ENCODE measurements around the gene SFXN5.
"Not testable (repeated sequence)": the region's sequence is repeated elsewhere in the genome, so short reads cannot be mapped to it uniquely, and the experiment has no call there.

Gene SFXN5

DNA sequence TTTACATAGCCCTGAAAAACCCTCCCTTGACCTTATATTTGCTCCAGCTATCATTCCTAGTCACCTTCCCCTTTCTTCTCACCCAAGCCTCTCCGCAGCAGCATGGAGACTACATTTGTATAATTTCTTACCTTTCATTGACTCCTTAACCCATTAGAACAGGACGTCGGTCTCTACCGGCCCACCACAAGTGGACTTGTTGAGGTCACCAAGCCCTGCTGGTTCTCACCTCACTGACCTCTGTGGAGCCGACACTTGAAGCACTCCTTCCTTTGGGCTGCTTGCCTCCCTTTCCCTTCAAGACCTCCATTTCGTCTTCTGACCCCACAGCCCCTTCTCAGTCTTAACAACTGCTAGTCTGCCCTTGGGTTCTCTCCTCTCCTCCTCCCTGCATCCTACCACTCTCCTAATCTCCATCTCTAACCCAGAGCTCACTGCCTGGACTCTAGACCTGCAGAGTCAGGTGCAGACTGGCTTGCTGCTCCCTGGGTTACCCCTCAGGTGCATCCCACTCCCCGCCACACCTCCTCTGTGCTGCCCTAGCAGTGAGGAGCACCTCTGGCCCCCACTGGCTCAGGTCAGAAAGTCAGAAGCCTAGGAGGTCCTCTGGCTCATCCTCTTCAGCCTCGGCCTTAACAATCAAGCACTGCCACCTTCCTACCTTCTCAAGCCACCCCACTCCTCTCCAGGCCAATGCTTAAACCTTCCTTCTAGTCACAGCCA, 5.3 kb upstream of the SFXN5 start:
- DNase-seq, result no peak

DNA sequence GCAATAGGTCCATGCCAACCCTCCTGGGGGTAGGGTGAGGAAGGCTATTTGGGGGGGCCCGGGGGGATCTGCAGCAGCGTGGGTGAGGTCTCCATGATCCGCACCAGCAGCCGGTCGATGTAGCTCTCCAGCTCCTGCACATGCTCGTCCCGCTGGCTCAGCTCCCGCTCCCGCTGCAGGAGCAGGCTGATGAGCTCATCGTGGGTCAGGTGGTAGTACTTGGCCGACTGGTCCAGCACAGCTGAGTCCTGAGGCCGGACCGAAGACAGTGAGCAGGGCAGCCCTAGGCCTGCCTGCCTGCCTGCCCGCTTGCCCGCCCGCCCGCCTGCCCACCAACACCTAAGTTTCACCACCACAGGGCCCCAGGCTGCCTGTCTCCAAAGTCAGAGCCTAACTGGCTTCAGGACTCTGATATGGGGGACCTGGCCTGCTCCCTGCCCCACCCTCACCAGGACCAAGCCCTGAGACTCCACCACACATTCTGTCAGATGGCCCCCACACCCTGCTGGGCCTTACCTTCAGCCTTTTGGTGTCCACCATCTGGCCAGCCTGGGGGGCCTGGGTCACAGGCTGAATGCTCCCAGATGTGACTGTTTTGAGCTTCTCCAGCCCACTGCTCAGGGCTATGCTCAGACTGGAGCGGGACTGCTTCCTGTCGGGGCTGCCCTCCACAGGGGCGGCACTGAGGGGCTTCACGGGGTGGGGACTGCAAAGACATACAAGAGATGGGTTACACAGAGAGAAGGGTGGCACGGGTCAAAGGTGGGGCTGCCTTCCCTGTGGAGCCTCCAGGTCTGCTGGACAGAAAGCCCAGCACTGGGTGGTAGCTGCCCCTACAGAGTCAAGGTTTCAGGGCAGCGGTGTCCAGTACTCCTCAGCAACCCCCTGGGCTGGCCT, 4.2 kb upstream of the SFXN5 start:
- DNase-seq, result no peak

DNA sequence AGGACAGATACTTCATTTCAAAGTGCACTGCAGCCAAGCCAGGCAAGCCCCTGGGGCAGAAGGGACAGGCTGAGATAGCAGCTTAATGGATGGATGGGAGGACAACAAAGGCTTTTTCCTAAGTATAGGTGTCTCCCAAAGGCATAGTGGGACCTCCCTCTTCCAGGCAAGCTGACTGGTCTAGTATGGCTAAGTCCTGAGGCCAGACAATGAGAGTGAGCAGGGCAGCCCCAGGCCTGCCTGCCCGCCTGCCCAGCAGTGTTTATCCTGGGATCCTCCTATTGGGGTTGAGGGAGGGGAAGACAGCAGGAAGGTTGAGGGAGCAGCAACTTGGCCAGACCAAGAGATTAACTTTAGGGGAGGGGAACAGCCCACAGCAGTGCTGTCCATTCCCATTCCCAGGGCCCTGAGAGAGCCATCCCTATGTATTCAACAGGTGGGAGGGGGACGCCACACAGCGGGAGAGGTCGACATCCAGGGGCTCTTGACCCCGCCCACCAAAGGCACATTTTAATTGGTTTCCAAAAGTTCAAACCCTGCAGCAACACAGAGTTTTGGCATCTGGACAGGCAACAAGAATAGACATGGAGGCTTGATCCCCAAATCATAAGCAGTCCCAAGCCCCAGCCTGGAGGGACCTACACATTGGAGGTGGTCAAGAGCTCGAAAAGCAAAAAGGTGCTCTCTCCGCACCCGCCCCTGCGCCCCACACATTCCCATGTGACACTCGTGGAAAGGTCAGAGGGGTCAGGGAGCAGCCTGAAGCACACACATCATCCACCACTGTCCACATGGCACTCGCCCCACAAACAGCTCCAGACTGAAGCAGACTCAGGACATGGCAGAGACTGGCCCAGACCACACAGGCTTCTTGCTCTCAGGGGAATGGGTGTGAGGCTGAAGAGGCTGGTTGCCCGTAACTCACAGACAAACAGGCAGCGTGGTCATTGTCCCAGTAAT, 2.9 kb upstream of the SFXN5 start:
- DNase-seq, result no peak

DNA sequence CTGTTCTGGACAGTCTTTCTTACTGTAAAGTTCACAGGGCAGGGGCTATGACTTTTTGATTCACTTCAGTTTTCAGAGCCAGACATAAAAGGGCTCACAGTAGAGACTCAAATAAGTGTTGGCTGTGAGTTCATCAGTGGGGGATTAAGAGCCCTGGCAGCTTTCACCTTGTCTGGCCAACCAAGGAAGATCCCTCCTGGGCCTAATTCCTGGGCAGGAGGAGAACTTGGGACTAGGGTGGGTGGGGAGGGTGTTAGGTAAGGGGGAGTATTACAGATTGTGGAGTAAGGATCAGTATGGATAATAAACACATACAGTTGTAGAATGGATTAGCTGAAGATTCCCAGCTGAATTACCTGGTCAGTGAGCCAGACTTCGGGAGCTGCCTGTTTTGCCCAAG, 904 bp upstream of the SFXN5 start:
- no peak for DNase-seq

DNA sequence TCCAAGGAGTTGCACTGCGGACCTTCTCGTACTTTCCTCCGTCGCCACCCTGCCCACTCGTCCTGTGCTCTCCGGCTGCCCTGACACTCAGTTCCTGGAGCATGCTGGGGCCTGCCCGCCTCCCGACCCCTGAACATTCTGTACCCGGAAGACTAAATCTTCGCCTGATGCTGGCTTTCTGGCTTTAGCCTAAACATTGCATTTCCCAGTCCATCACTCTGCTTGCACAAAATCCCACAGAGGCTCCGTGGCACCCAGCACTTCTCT, 550 bp upstream of the SFXN5 start:
- peak; percentile 20 for DNase-seq

DNA sequence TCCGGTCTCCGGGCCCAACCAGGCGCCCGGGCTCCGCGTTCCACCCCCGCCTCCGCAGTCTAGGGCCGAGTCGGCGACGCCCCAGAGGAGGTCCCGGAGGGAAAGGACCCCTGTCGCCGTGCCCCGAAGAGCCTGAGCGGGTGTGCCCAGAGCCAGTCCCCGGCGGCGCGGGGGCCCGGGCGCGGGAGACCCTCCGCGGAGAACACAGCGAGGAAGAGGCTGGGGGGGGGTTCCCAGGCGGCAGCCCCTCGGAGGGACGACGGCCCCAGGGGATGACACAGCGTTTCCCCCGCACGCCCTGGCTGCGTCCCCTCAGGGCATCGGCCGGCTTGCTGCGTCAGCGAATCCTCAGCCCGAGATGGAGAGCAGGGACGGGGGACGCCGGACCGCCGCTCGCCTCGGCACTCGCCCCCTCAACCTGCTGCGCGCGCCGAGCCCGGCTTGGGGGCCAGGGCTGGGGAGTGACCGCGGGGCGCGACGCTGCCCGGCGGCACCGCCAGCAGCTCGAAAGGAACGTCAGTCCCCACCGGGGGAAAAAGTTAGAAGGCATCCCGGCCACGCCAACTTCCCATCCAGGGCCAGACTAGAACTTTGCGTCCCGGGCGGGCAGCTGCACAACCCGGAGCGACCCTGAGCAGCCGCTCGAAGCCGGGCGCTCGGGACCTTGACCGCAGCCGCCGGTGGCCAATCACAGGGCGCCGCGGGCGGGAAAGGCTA, 711 bp downstream of the SFXN5 start:
- DNase-seq, result no peak

DNA sequence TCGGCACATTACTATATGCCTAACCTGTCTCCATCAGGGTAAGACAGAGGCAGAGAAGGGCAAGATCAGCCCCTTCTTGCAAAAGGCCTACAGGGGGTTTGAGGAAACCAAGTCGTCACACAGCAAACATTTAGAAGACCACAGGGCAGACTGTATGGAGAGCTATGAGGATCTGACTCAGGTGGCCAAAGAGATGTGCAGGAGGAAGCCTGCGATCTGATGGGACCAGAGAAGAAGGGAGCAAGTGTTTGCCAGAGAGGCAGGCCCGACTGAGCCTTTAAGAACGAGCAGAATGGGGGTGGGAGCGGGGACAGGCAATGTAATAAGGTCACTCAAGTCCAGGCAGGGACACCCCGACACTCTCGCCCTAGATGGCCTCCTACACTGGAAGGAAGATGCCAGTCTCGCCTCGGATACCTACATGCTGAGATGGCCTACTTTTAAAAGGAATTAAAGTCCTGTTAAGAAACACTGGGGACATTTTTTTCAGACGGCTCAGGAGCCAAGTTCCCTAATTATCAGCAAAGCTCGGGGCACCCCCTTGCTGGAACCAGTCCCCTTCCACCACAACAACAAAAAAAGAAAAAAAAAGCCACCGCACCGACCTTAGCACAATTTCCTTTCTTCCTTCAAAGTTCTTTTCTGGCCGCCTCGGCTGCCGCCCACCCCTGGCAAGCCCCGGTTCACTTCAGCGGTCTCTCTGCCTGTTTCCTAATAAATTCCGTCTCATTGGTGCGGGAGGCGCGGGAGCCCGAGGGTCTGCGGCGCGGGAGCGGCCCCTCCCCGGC, 1.5 kb downstream of the SFXN5 start:
- DNase-seq, result peak; percentile 31

DNA sequence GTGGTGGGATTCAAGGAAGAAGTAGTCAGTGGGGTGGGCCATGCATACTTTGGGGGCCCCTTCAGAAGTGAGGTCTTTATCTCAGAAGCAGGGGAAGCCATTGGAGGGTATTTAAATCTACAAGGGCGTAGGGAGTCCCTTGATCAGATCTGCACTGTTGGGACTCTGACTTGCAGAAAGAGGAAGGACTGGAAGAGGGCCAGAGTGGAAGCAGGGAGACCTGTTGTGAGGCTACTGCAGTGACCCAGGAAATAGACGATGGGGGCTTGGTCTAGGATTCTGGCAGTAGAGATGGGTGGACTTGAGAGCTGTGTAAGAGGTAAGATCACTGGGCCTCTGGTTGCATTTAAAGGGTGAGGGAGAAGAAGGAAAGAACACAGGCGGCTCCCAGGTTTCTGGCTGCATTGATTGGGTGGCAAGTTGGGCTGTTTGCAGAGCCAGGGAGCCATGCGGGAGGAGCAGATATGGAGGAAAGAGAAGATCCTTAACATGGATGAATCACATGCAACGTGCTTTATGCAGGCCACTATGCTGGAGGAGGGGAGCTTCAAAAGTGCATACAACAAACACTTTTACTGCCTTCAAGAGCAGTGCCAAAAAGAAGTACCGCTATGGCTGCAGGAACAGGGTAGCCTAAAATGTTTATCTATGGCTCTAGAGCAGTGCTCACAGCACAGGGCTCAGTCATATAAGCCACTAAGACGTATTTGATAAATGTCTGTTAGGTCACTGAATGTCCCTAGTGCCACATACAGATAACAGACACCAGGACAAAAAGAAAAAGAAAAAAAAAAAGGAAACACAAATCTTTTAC, 2.3 kb downstream of the SFXN5 start:
- no peak for DNase-seq

DNA sequence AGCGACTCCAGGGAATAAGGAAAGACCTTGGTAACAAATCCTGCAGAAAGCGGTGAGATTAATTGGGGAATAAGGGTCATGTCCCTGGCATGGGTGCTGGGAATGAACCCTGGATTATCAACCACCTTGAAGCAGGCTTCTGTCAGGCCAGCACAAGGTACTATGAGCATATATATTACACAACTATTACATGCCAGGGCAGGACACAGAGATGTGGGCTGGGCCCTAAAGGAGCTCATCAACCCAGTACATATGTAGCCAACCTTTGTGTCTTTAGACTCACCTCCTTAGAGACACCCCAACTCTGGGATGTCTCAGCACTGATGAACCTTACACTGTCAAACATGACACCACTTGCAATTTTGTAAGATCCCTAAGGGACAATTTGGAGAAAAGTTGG, 3.4 kb downstream of the SFXN5 start:
- DNase-seq, result no peak

DNA sequence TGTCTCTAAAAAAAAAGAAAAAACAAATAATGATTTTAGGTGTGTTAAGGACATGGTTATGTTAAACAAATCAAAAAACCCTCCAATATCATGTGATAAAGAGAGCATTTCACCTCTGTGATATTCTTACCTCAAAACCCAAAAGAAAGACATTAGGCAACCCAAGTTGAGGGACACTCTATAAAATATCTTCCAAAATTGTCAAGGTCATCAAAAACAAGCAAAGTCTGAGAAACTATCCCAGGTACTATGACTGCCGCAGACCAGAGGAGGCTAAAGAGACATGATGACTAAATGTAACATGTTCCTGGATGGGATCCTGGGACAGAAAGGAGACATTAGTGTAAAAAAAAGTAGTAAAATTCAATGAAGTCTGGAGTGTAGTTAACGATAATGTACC, 4.5 kb downstream of the SFXN5 start:
- no peak for DNase-seq

DNA sequence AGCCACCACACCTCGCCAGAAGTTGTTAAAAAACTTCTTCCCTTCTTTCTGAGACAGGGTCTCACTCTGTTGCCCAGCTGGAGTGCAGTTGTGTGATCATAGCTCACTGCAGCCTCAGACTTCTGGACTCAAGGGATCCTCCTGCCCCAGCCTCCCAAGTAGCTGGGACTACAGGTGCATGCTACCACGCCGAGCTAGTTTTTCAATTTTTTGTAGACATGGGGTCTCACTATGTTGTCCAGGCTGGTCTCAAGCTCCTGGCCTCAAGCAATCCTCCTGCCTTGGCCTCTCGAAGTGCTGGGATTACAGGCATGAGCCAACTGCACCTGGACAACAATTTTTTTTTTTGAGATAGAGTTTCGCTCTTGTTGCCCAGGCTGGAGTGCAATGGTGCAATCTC, 6.4 kb downstream of the SFXN5 start:
- not testable (repeated sequence) for DNase-seq

DNA sequence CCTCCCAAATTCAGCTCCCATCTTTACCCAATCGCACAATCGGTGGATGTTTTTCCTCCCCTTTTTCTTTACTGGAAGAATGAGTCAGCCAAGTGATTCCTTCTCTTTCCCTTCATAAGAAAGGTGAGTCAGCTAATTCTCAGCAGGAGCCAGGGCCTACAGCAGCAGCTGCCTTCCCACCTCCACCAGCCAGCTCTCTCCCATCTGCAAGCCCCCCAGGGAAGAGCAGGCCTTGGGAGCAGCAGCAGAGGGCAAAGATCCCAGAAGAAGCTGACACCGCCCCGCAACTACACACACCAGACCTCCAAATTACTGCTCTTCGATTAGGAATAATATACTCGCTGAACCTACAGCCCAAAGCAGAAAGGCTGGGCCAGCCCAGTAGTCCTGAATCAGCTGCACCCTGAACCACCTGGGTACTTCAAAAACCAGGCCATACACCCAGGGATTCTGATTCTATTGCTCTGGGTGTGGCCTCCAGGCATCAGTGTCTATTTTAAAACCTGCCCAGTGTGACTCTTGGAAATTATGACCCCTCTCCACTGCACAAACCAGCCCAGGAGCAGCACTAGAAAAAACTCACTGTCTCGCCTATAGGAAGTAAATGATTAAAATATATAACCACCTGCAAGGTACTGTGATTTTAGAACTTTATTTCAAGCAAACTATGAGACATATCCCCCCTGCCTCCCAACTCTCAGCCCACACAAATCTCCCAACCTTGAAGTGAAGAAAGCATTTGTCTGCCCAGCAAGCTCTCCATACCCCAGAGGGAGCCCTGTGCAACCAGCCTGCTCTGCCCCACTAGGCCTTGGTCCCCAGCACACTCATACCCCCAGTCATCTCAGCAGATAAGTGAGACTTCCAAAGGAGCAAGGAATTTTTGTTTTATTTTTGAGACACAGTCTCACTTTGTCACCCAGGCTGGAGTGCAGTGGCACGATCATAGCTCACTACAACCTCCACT, 7.3 kb downstream of the SFXN5 start:
- no peak for DNase-seq

DNA sequence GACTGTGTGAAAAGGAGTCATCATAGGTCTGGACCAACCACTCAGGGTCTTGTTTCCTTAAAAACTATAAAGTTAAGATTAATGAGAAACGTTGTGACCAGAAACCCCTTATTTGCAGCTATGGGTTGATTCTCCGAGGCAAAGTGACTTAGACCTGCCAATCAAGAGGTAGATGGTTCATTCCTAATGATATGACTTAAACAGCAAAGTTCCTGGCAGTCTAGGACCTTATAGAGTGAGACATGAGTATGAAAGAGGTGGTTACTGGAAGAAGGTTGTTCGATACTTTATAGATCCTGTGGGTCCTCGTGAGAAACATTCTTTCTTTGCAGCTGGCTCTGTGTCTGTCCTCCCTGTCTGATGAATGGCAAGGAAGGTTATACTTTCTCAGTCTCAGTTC, 8.0 kb downstream of the SFXN5 start:
- no peak for DNase-seq

DNA sequence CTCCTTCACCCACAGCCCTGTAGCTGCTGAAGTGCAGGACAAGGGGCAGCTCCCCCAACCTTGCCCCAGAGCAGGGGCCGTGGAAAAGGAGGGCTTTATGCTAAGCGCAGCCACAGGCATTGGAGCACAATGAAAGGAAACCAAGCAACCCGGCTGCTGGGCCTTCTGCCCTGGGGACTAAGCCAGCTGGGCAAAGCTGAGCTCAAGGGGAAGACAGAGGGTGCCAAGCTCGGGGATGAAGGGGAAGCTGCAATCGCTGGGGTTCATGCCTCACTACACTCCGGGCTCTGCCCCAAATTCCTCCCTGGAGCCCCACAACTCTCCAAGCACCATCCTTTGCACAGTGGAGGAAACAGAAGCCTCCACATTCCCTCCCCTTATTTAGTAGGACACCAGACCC, 12.4 kb downstream of the SFXN5 start:
- no peak for DNase-seq

DNA sequence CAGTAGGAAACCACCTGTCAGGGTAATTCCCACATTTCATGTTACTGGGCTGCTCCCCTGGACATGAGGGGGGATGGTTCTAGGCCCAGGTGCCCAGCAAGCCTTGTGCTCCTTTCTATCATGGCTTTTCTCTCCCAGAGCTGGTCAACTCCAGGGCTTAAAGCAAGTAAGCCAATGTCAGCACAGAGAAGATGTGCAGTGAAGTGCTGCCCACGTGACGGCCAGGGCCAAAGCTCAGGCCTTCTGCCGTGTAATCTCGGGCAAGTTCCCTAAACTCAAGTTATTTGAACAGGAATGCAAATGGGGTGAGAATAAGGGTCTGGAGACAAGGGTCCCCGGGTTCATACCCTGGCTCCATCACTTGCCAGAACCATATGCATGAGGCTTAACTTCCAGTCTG, 16.5 kb downstream of the SFXN5 start:
- DNase-seq, result no peak

DNA sequence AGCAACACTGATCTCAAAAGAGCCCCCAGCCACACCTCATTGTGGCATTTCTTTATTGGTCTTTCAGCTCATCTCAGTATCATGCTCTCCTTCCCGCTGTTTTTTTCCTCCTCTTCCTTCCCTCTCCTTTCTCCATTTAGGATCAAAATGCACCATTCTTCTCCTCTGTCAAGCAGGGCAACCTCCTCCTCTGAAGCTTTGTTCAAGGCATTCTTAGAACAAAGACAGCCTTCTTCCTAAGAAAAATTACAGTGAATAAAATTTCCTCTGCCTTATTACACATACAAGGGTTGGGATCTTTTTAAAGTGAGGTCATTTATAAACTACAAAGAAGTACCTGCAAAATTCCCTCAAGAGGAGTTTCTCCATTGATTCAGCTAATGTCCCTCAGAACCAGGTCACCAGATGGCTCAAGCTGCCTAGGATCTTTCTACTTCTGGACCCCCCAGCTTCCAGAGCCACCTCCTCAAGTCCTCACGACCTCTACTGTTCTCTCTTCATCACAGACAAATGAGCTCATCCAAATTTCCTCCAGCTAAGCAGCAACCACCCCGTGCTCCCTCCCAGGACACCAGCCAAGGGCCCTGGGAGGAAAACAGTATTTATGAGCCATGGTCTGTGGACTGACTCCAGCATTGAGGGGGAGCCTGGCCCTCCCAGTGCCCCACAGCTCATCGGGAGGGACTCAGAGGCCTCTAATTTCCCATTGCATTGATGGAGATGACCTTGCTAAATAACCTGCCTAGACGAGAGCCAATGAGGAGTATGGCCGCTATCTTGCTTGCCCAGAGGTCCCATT, 18.0 kb downstream of the SFXN5 start:
- no peak for DNase-seq

DNA sequence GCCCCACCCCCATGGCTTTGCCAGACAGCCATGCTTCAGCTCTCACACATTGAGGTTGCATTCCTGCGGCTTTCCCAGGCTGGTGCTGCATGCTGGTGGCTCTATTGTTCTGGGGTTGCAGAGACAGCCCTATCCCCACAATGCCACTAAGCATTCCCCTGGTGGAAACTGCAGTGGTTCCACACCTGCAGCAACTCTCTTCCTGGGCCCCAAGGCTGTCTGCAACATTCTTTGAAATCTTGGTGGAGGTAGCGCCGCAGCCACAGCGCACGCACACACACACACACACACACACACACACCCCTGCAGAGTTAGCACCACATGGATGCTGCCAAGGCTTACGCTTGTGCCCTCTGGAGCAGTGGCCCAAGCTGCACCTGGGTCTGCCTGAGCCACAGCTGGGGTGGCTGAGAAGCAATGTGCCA, 21.4 kb downstream of the SFXN5 start:
- no peak for DNase-seq

DNA sequence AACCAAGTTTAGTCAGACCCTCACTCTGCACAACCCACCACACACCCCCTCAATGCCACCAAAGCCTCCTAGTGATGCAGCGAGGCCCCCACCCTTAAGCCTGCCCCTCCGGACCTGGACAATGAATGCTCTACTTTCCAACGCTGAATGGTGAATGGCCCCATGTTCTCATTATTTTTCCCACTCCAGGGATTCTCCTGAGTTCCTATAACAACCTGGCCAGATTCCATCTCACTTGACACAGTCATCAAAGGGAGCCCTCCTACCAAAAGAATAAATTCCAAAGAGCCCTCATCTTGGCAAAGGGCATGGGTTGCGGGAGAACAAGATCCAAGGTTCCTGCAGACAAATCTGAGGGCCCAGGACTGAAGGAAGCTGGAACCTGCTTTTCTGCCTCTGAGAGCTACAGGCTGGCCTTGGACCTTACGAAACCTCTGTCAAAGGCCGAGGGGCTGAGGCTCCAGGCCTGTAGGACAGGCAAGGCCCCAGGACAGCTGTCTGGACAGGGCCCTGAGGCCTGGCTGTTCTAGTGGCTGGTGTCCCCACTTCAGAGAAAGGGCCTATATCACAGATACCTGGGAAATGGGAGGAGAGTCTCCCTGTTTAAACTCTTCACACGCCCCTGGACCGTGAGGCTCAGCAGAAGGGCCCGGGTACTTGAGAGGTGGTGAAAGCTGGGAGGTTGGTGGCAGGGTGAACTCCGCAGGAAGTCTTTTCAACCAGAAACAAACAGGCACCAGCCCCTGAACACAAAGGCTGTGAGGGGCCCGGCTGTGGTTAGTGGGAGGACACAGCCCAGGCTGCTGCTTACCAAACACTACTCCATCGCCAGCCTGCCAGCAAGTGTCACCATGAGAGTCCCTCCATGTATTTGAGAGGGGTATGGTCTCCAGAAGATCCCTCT, 27.3 kb downstream of the SFXN5 start:
- DNase-seq, result no peak

Measured in MV-4-11 (cell line).